ENCODE data around the gene SPECC1. TPM values are rescaled to one million over a fixed set of nuclear protein-coding genes. Genes with fewer than 3 reads are reported as not detected.

The SPECC1 gene
- total RNA-seq, 2 donors from 2014 or later = 9.3 to 14.1 TPM

- Mint-ChIP-seq H3K36me3 (no peaks in the 10 kb centered on the region), H3K9me3 (no peaks in the 10 kb centered on the region), H3K27ac (no peak overlapping the region)
- ATAC-seq = no peak
- no peak for DNase-seq (ENCODE audit: low spot score in 2 of 2)
Measured at GRCh38 chr17:20127360-20128035, 118.3 kb downstream of the SPECC1 start.

GRCh38 chr17:20128036-20128667 is 119.0 kb downstream of the SPECC1 start:
- DNase-seq (ENCODE audit: low spot score in 2 of 2) (no peak), ATAC-seq (no peak)
- H3K36me3 Mint-ChIP-seq = no peaks in the 10 kb centered on the region
- no peaks in the 10 kb centered on the region for H3K9me3 Mint-ChIP-seq
- no peak overlapping the region for H3K27ac Mint-ChIP-seq

DNA sequence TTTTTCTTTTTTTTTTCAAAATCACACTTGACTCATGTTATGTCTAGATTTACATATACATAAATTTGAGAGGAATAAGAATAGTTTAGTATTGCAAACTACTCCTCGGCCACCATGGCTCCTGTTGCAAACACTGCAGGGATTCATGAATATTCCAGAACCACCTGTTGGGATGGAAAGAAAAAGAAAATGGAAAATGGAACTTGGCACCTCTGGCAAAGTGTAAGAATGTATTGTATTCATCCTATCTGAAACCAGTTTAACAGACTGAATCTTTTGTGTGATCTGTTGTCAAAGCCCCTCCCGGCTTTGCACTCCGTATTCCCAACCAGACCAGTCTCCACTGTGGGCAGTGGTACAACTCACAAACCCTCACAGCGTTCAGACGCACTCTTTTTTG is 124.4 kb downstream of the SPECC1 start:
- no peaks in the 10 kb centered on the region for H3K36me3 Mint-ChIP-seq
- DNase-seq (ENCODE audit: low spot score in 2 of 2) = no peak
- no peak for ATAC-seq
- no peak overlapping the region for H3K27ac Mint-ChIP-seq
- no peaks in the 10 kb centered on the region for H3K9me3 Mint-ChIP-seq

- H3K36me3 Mint-ChIP-seq = no peaks in the 10 kb centered on the region
- ATAC-seq (no peak), DNase-seq (ENCODE audit: low spot score in 2 of 2) (no peak)
- H3K27ac Mint-ChIP-seq = no peak overlapping the region
- no peaks in the 10 kb centered on the region for H3K9me3 Mint-ChIP-seq
Measured at GRCh38 chr17:20141198-20141972, 132.2 kb downstream of the SPECC1 start.

GRCh38 chr17:20142268-20142667 is 133.1 kb downstream of the SPECC1 start:
- ATAC-seq (no peak), DNase-seq (ENCODE audit: low spot score in 2 of 2) (no peak)
- no peak overlapping the region for H3K27ac Mint-ChIP-seq
- no peaks in the 10 kb centered on the region for H3K36me3 Mint-ChIP-seq
- no peaks in the 10 kb centered on the region for H3K9me3 Mint-ChIP-seq

- no peak for DNase-seq (ENCODE audit: low spot score in 2 of 2)
- no peaks in the 10 kb centered on the region for H3K36me3 Mint-ChIP-seq
- ATAC-seq = no peak
- no peak overlapping the region for H3K27ac Mint-ChIP-seq
- H3K9me3 Mint-ChIP-seq = no peaks in the 10 kb centered on the region
Measured at GRCh38 chr17:20143740-20144139, 134.6 kb downstream of the SPECC1 start.

- no peaks in the 10 kb centered on the region for H3K9me3 Mint-ChIP-seq
- no peaks in the 10 kb centered on the region for H3K36me3 Mint-ChIP-seq
- H3K27ac Mint-ChIP-seq = no peak overlapping the region
Measured at GRCh38 chr17:20145567-20145966, 136.4 kb downstream of the SPECC1 start.

GRCh38 chr17:20149251-20149650 is 140.1 kb downstream of the SPECC1 start:
- ATAC-seq (no peak), DNase-seq (ENCODE audit: low spot score in 2 of 2) (no peak)
- no peak overlapping the region for H3K27ac Mint-ChIP-seq
- H3K36me3 Mint-ChIP-seq = no peaks in the 10 kb centered on the region
- no peaks in the 10 kb centered on the region for H3K9me3 Mint-ChIP-seq

More at GRCh38 chr17:20145567-20145966, 136.4 kb downstream of the SPECC1 start:
- DNase-seq (ENCODE audit: low spot score in 2 of 2) = no peak
- no peak for ATAC-seq

DNA sequence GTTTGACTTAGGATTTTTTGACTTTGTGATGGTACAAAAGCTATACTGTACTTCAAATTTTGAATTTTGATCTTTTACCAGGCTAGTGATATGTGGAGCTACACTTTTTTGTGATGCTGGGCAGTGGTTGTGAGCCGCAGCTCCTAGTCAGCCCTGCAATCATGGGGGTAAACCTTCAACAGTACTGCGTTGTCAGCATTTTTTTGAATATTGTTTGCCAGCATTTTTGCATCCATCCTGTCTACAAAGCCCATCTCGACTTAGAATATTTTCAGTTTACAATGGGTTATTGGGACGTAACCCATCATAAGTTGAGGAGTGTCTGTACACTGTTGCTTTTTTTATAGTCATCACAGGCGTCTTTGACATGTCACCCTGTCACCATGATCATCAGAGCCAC is 142.0 kb downstream of the SPECC1 start:
- no peaks in the 10 kb centered on the region for H3K36me3 Mint-ChIP-seq

DNA sequence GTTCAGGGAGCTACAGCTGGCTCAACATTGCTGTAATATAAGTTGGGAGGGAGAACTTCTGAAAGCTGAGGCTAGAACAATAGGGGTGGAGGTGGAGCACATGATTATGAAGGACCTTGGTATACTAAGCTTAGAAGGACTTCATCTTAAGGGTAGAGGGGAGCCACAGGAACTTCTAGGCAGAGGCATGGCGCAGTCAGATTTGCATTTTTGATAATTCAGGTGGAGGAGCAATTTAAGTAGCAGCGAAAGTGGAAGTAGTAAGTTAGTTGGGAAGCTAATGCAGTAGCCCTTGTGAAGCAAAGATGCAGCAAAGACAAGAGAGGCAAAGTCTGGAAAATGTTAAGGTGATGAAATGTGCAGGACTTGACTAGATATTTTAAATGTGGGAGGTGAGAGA is 144.1 kb downstream of the SPECC1 start:
- no peak for ATAC-seq

More for the DNA sequence above, 142.0 kb downstream of the SPECC1 start:
- ATAC-seq (no peak), DNase-seq (ENCODE audit: low spot score in 2 of 2) (no peak)
- Mint-ChIP-seq H3K9me3 (no peaks in the 10 kb centered on the region), H3K27ac (no peak overlapping the region)

GRCh38 chr17:20154286-20155000 is 145.3 kb downstream of the SPECC1 start:
- no peak overlapping the region for H3K27ac Mint-ChIP-seq
- ATAC-seq (no peak), DNase-seq (ENCODE audit: low spot score in 2 of 2) (no peak)
- H3K36me3 Mint-ChIP-seq = no peaks in the 10 kb centered on the region
- no peaks in the 10 kb centered on the region for H3K9me3 Mint-ChIP-seq

More for the DNA sequence above, 144.1 kb downstream of the SPECC1 start:
- no peaks in the 10 kb centered on the region for H3K9me3 Mint-ChIP-seq
- no peaks in the 10 kb centered on the region for H3K36me3 Mint-ChIP-seq
- DNase-seq (ENCODE audit: low spot score in 2 of 2) = no peak
- H3K27ac Mint-ChIP-seq = no peak overlapping the region

GRCh38 chr17:20155258-20156195 is 146.4 kb downstream of the SPECC1 start:
- no peak overlapping the region for H3K27ac Mint-ChIP-seq
- no peaks in the 10 kb centered on the region for H3K9me3 Mint-ChIP-seq
- DNase-seq (ENCODE audit: low spot score in 2 of 2) (peak; percentile 94 to 97), ATAC-seq (peak; percentile 94 to 97)
- H3K36me3 Mint-ChIP-seq = no peaks in the 10 kb centered on the region

DNA sequence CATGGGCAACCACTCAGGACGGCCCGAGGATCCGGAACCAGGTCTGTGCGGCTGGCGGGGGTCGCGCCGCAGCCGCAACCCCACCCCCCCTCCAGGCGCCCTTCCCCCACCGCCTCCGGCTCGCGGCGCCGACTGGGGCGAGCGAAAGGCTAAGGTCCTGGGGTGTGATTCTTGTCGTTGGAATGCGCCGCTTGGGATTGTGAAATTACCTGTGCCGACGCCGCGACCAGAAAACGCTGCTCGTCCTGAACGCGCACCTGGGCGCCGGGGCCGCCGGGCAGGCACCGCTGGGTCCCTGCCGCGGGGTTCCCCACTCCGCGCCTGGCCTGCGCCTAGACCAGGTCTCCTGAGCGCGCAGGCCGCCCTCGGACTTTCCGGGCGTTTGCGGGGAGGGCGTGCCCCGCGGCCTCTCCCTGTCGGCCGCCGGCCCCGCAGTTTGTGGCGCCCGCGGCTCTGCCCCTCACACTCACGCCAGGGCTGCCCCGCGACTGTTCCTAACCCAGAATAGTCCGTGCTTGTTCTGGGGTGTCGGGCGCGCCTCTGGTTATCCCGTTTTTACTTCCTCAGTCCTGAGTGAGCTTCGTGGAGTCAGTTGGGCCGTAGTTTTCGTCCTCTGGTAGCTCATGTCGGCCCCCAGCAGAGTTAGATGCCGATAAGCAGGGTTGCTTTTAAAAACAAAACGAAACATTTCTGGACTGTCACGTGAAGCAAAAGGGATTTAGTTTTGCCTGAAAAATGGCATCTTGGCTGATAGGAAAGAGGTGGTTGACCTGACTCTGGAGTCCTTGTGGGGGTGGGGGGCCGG is 147.2 kb downstream of the SPECC1 start:
- DNase-seq (ENCODE audit: low spot score in 2 of 2) (peak; percentile 27 to 56), ATAC-seq (peak; percentile 18 to 32)
- no peaks in the 10 kb centered on the region for H3K9me3 Mint-ChIP-seq
- no peaks in the 10 kb centered on the region for H3K36me3 Mint-ChIP-seq
- H3K27ac Mint-ChIP-seq = peak overlapping the region in 1 of 2 donors; percentile 38

- no peaks in the 10 kb centered on the region for H3K9me3 Mint-ChIP-seq
- ATAC-seq = no peak
- DNase-seq (ENCODE audit: low spot score in 2 of 2) = no peak
- H3K27ac Mint-ChIP-seq = no peak overlapping the region
- H3K36me3 Mint-ChIP-seq = no peaks in the 10 kb centered on the region
Measured at GRCh38 chr17:20157001-20157310, 147.8 kb downstream of the SPECC1 start.

GRCh38 chr17:20158580-20158979 is 149.4 kb downstream of the SPECC1 start:
- H3K9me3 Mint-ChIP-seq = no peaks in the 10 kb centered on the region
- no peak overlapping the region for H3K27ac Mint-ChIP-seq
- no peak for DNase-seq (ENCODE audit: low spot score in 2 of 2)
- ATAC-seq = no peak
- no peaks in the 10 kb centered on the region for H3K36me3 Mint-ChIP-seq
